ENCODE results near the gene ABCA1.

DNA sequence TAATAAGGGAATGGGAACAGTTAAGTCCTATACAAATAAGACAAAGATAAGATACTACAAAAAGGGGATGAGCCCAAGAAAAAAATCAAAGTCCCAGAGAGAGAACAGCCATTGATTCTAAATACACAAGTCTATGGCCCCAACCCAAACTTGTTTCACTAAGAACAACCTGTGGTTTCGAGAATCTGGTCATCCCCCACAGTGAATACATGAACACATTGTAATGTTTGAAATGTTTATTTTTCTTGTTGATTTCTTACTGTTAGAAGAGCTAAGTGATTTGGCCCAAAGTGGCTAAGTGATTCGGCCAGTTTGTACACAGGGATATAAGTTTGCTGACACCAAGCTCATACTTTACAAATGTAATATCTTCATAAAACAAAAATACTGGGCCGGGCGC, 3.3 kb upstream of the ABCA1 start:
- TF ChIP-seq, protein P1, sequence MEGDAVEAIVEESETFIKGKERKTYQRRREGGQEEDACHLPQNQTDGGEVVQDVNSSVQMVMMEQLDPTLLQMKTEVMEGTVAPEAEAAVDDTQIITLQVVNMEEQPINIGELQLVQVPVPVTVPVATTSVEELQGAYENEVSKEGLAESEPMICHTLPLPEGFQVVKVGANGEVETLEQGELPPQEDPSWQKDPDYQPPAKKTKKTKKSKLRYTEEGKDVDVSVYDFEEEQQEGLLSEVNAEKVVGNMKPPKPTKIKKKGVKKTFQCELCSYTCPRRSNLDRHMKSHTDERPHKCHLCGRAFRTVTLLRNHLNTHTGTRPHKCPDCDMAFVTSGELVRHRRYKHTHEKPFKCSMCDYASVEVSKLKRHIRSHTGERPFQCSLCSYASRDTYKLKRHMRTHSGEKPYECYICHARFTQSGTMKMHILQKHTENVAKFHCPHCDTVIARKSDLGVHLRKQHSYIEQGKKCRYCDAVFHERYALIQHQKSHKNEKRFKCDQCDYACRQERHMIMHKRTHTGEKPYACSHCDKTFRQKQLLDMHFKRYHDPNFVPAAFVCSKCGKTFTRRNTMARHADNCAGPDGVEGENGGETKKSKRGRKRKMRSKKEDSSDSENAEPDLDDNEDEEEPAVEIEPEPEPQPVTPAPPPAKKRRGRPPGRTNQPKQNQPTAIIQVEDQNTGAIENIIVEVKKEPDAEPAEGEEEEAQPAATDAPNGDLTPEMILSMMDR (IDR thresholded peaks at IDR 0.05) = no peak
- TF ChIP-seq POLR2A (IDR thresholded peaks at IDR 0.05) = no peak

All from right lobe of liver (tissue), 4 donors.